NCI-H2196 treated with DMSO at 0.1 percent for 48 hours (cell line): ENCODE results near the gene PHF2.

ENCODE experiments used
- DNase-seq: peaks from one replicate; lab custom pipeline; 2025; ENCODE audit not compliant: unreplicated experiment; lab: John Stamatoyannopoulos, UW

The PHF2 gene

DNA sequence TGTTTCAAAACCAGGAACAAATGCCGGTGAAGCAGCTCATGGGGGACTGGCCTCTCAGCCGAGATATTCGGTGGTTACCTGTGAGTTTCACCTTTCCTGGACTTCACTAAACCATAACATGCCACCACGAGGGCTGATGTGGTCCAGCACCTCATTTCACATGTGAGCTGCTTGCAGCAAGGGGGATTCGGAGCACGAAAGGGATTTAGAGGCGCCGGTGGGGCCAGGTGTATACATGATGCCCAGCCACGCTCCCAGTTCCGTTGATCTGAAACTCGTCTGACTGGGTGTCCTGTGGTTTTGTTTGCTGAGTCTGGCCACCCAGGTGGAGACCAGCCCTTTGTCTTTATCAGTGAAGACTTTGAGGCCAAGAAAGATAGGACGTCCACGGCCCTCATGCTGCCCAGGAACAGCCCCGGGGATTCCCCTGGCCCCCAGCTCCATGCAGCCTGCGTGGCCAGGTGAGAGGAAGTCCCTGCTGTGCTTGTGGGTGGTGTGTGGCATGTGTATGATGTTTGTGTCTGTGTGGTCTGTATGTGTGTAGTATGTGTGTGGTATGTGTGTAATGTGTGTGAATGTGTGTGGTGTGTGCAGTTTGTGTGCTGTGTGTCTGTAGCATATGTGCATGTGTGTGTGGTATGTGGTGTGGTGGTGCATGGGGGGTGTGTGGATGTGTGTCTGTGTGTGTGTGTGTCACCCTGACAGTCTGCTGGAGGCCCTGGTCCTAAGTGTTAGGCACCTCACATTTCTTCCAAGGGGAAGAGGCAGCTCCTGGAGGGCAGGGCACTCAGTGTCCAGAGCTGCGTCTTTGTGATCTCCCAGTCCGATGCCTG is 23.4 kb downstream of the PHF2 start:
- DNase-seq: no peak

GRCh38 chr9:93600504-93600903 is 24.1 kb downstream of the PHF2 start:
- DNase-seq: peak; percentile 28

DNA sequence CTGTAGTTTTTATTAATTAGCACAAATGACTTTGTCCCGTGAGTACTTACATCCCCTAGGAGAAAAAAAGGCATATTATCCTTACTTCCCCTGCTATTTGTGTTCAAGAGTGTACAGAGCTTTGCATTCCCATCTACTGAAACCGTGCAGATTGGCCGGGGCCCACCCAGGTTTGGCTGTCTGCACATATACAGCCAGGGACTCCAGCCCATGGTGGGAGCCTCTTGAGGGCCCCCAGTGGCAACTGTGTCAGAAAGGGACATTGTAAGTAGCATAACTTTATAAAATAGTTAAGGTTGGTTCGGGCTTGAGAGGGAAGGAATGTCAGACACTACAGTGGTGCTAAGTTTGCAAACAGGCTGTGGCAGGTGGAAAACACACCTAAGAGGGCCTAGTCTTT is 24.7 kb downstream of the PHF2 start:
- no peak for DNase-seq

GRCh38 chr9:93601666-93602065 is 25.3 kb downstream of the PHF2 start:
- DNase-seq: no peak

DNA sequence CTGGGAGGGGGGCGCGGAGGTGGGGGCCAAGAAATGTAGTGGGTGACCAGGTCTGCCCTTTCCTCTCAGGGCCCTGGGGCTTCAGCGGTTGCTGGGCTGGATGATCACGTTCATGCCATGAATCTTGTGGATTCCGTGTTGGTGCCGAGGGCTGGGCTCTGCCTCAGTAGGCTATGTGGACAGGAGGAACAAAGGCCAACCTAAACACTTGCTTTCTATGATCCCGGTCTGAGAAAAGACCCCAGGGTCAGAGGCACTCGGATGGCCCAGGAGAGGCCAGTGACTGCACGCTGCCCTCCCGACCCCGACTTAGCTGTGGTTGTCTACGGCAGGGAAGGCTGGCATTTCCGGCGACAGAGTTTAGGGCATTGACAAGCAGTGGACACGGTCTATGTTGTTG is 26.6 kb downstream of the PHF2 start:
- no peak for DNase-seq

- DNase-seq: no peak
Observed at GRCh38 chr9:93603906-93604326, 27.5 kb downstream of the PHF2 start.

- no peak for DNase-seq
Observed at GRCh38 chr9:93606187-93606586, 29.8 kb downstream of the PHF2 start.

- no peak for DNase-seq
Observed at GRCh38 chr9:93610206-93610605, 33.8 kb downstream of the PHF2 start.

DNA sequence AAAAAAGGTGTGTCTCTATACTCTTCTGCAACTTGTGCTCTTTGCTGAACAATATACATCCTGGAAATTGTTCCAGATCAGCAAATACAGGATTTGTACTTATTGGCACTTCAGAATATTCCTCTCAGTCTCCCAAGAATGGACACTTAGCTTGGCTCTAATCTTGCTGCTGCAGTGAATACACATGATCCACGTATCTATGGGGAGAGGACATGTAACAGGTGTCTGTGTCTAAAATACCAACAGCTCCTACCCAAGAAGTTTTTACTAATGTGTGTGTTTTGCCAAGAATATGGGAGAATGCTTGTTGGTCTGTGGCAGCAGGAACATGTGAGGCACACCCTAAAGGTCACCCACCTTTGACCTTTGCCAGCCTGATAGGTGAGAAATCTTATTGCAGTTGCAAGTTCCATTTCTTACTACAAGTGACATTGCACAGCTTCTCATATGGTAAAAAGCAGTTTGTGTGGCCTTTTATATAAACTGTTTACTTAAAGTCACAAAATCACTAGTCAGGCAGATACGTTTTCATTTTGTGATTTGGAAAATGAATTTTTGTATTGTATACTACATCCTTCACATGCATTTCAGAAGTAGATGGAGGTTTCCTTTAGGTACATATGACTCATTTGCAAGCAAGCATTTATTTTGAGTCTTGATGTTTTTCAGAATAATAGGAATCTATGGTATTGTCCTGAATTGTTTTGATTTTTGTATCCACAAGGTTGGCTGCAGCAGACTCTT is 35.8 kb downstream of the PHF2 start:
- DNase-seq: no peak

GRCh38 chr9:93612796-93613154 is 36.4 kb downstream of the PHF2 start:
- DNase-seq: no peak

GRCh38 chr9:93613174-93613573 is 36.8 kb downstream of the PHF2 start:
- DNase-seq: no peak

DNA sequence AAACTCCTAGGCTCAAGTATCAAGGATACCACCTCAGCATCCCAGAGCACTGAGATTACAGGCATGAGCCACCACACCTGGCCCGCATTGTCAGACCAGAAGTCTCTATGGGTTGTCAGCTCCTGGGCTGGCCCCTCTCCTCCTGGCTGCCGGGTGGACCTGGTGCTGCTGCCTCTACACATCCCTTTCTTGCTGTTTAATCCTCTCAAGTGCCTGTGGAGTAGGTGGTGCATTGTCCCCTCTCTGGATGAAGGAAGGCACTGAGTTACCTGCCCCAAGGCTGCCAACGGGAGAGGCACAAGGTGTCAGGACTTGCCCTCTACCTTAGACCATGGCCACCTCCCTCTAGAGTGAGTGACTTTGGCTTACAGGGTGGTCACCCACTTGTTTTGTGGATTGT is 37.4 kb downstream of the PHF2 start:
- DNase-seq: no peak

DNA sequence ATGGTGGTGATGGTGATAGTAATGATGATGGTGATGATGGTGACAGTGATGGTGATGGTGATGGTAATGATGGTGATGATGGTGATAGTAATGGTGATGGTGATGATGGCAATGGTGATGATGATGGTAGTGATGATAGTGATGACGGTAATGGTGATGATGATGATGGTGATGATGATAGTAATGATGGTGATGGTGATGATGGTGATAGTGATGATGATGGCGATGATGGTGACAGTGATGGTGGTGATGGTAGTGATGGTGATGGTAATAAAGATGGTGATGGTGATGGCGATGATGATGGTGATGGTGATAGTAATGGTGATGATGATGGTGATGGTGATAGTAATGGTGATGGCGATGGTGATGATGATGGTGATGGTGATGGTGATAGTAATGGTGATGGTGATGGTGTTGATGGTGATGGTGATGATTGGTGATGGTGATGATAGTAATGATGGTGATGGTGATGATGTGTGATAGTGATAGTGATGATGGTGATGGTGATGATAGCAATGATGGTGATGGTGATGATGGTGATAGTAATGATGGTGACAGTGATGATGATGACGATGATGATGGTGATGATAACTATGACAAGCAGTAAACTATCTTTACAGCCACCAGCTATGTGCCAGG is 38.6 kb downstream of the PHF2 start:
- no peak for DNase-seq

- no peak for DNase-seq
Observed at GRCh38 chr9:93616044-93616443, 39.7 kb downstream of the PHF2 start.

GRCh38 chr9:93617273-93617672 is 40.9 kb downstream of the PHF2 start:
- no peak for DNase-seq

DNA sequence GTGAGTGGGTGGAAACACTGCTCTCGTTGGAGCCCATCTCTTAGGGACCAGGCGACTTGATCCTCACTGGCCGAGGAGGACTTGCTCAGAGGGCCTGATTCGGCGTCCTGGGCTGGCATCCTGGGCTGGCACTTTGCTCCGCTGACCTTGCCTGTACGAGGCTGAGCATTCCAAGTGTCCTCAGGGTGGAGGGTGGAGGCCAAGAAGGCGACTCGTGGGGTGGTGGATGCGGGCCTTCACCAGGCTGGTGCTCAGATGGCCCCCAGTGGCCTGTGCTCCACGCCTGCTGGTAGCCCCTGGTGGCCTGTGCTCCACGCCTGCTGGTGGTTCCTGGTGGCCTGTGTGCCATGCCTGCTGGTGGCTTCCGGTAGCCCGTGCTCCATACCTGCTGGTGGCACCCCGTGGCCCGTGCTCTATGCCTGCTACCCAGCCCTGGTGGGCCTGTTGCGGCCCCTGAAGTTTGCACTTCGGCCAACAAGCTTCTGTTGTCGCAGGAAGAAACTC is 42.9 kb downstream of the PHF2 start:
- no peak for DNase-seq

DNA sequence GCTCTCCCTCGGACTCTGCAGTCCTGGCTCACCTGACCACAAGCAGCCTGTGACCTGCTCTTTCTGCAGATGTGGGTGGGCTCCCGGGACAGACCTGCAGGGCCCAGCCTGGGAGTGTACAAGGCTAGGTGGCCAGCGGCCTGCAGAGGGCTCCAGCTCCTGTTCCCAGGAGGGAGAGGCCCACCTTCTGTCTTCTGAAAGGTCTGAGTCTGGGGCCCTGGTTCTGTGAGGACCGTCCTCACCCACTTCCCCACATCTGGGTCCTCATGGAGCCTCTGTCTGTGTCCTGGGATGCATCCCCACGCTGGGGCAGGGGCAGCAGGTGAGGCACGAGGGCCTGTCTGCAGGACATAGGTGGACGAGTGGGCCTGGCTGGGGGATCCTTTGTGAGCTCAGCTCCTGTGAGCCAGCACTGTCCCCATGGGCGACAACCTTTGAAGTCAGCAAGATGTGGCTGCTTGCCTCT is 43.7 kb downstream of the PHF2 start:
- no peak for DNase-seq

DNA sequence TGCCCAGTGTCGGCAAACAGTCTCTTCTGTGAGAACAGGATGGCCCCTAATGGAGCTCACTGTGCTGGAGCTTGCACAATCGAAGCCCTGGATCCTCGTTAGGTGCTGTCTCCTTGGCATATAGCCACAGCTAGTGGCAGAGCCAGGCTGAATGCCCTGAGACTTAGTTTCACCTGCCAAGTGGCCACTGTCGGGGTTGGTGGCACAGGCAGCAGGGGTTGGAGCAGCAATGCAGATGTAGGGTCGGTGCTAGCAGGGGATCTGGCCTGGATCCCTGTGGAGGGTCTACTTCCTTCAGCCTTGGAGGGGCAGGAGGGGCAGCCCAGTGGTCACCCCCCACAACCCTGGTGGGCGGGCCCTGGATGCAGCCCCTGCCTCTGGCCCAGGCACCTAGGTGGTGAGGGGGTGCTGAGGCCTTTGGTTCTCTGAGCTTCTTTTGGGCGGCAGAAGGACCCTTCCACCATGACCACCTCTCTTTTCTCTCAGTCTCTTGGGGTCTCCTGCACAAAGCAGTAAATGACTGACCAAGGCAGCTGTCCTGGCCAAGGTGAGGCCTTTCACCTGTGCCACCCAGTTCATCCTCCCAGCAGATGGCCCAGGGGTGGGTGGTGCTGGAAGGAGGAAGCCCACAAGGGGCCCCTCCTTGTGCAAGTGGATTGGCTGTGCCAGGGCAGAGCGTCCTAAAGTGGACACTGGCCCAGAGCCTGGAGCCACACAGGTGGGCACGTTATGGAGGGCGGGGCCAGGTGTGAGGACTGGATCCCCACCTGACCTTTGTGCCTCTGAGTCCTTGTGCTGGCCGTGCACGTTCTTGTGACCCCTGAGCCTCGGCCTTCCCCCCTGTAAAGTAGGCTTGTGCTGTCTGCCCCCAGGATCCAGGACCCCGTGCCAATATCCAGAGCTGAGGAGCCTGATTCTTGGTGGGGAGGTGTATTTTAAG is 44.8 kb downstream of the PHF2 start:
- no peak for DNase-seq

- DNase-seq: no peak
Observed at GRCh38 chr9:93621922-93622321, 45.5 kb downstream of the PHF2 start.

GRCh38 chr9:93622691-93623090 is 46.3 kb downstream of the PHF2 start:
- DNase-seq: no peak

DNA sequence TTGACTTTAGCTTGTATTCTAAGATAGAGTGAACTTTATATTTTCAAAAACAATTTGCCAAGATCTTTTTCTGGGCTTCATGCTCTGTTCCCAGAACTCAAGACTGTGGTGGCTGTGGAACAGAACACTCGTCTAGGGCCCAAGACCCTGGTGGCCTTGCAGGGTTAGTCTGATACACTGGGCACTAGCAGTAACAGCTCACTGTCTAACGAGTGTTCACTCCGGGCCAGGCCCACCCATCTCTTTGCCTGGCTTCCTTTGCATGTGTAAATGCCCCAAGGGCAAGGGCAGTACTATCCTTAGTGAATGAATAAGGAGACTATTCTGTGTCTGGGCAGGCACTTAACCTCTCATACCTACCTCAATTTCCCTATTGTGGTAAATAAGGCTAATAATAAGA is 47.4 kb downstream of the PHF2 start:
- DNase-seq: no peak
